Measurements from ENCODE around the gene GPR78.

The GPR78 gene

GRCh38 chr4:8581094-8581861 is 1.1 kb downstream of the GPR78 start:
- no peaks in the 10 kb centered on the region for H3K4me1 ChIP-seq (ENCODE audit: low read depth, poor library complexity, severe bottlenecking)
- no peak overlapping the region for H3K27ac ChIP-seq
- H2AFZ ChIP-seq (ENCODE audit: low read depth): no peak overlapping the region
- TF ChIP-seq, protein P1, sequence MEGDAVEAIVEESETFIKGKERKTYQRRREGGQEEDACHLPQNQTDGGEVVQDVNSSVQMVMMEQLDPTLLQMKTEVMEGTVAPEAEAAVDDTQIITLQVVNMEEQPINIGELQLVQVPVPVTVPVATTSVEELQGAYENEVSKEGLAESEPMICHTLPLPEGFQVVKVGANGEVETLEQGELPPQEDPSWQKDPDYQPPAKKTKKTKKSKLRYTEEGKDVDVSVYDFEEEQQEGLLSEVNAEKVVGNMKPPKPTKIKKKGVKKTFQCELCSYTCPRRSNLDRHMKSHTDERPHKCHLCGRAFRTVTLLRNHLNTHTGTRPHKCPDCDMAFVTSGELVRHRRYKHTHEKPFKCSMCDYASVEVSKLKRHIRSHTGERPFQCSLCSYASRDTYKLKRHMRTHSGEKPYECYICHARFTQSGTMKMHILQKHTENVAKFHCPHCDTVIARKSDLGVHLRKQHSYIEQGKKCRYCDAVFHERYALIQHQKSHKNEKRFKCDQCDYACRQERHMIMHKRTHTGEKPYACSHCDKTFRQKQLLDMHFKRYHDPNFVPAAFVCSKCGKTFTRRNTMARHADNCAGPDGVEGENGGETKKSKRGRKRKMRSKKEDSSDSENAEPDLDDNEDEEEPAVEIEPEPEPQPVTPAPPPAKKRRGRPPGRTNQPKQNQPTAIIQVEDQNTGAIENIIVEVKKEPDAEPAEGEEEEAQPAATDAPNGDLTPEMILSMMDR (conservative IDR thresholded peaks at IDR 0.05; ENCODE audit: low read depth, low read length): no peak
- no peak overlapping the region for H3K4me3 ChIP-seq (IDR thresholded peaks at IDR 0.05; ENCODE audit: insufficient read depth, low read depth, low read length)
- no peak overlapping the region for H3K9ac ChIP-seq
- no peaks in the 10 kb centered on the region for H3K27me3 ChIP-seq (ENCODE audit: insufficient read depth, low read depth)
- H3K4me2 ChIP-seq: no peak overlapping the region
- H3K79me2 ChIP-seq (ENCODE audit: insufficient read depth, low read depth): no peaks in the 10 kb centered on the region
- no peaks in the 10 kb centered on the region for H4K20me1 ChIP-seq (ENCODE audit: insufficient read depth)
- no peaks in the 10 kb centered on the region for H3K36me3 ChIP-seq (ENCODE audit: insufficient read depth)

- Histone ChIP-seq H3K9ac (no peak overlapping the region), H3K4me3 (IDR thresholded peaks at IDR 0.05; ENCODE audit: insufficient read depth, low read depth, low read length) (no peak overlapping the region), H2AFZ (ENCODE audit: low read depth) (no peak overlapping the region), H3K4me1 (ENCODE audit: low read depth, poor library complexity, severe bottlenecking) (no peaks in the 10 kb centered on the region), H3K4me2 (no peak overlapping the region), H3K27me3 (ENCODE audit: insufficient read depth, low read depth) (no peaks in the 10 kb centered on the region), H3K79me2 (ENCODE audit: insufficient read depth, low read depth) (no peaks in the 10 kb centered on the region), H3K27ac (no peak overlapping the region), H4K20me1 (ENCODE audit: insufficient read depth) (no peaks in the 10 kb centered on the region), H3K36me3 (ENCODE audit: insufficient read depth) (no peaks in the 10 kb centered on the region)
- TF ChIP-seq, protein P1 (conservative IDR thresholded peaks at IDR 0.05; ENCODE audit: low read depth, low read length): no peak
These were observed 1.8 kb downstream of the GPR78 start for GRCh38 chr4:8582016-8582415.

- TF ChIP-seq, protein P1 (conservative IDR thresholded peaks at IDR 0.05; ENCODE audit: low read depth, low read length): no peak
- no peak overlapping the region for H3K4me2 ChIP-seq
- no peak overlapping the region for H3K9ac ChIP-seq
- no peaks in the 10 kb centered on the region for H3K27me3 ChIP-seq (ENCODE audit: insufficient read depth, low read depth)
- no peak overlapping the region for H3K27ac ChIP-seq
- no peak overlapping the region for H2AFZ ChIP-seq (ENCODE audit: low read depth)
- H3K36me3 ChIP-seq (ENCODE audit: insufficient read depth): no peaks in the 10 kb centered on the region
- no peaks in the 10 kb centered on the region for H3K4me1 ChIP-seq (ENCODE audit: low read depth, poor library complexity, severe bottlenecking)
- no peaks in the 10 kb centered on the region for H3K79me2 ChIP-seq (ENCODE audit: insufficient read depth, low read depth)
- H4K20me1 ChIP-seq (ENCODE audit: insufficient read depth): no peaks in the 10 kb centered on the region
- H3K4me3 ChIP-seq (IDR thresholded peaks at IDR 0.05; ENCODE audit: insufficient read depth, low read depth, low read length): no peak overlapping the region
These were observed 2.2 kb downstream of the GPR78 start for GRCh38 chr4:8582436-8582835.

- TF ChIP-seq, protein P1 (conservative IDR thresholded peaks at IDR 0.05; ENCODE audit: low read depth, low read length): no peak
These were observed 2.9 kb downstream of the GPR78 start for GRCh38 chr4:8582941-8583654.

More at GRCh38 chr4:8582941-8583654, 2.9 kb downstream of the GPR78 start:
- no peak overlapping the region for H3K4me3 ChIP-seq (IDR thresholded peaks at IDR 0.05; ENCODE audit: insufficient read depth, low read depth, low read length)
- no peak overlapping the region for H3K4me2 ChIP-seq
- no peak overlapping the region for H3K27ac ChIP-seq
- no peak overlapping the region for H2AFZ ChIP-seq (ENCODE audit: low read depth)
- no peaks in the 10 kb centered on the region for H3K79me2 ChIP-seq (ENCODE audit: insufficient read depth, low read depth)
- H3K36me3 ChIP-seq (ENCODE audit: insufficient read depth): no peaks in the 10 kb centered on the region
- H3K4me1 ChIP-seq (ENCODE audit: low read depth, poor library complexity, severe bottlenecking): no peaks in the 10 kb centered on the region
- H3K27me3 ChIP-seq (ENCODE audit: insufficient read depth, low read depth): no peaks in the 10 kb centered on the region
- H4K20me1 ChIP-seq (ENCODE audit: insufficient read depth): no peaks in the 10 kb centered on the region
- H3K9ac ChIP-seq: no peak overlapping the region
